NCI-H446 treated with DMSO at 0.1 percent for 48 hours (cell line): ENCODE measurements around the gene CETP.
"Not testable (repeated sequence)": the region's sequence is repeated elsewhere in the genome, so short reads cannot be mapped to it uniquely, and the experiment has no call there.

Experiments used
- DNase-seq: peaks from one replicate; lab custom pipeline; 2025; lab: John Stamatoyannopoulos, UW

Gene CETP

GRCh38 chr16:56981729-56982271, 20.1 kb downstream of the CETP start:
- no peak for DNase-seq

- DNase-seq, result no peak
Observed at GRCh38 chr16:56982695-56983094, 20.9 kb downstream of the CETP start.

GRCh38 chr16:56983211-56983751, 21.5 kb downstream of the CETP start:
- DNase-seq, result no peak

GRCh38 chr16:56984639-56985038, 22.9 kb downstream of the CETP start:
- DNase-seq, result no peak

- DNase-seq, result peak; percentile 2
Observed at GRCh38 chr16:56985288-56985961, 23.7 kb downstream of the CETP start.

GRCh38 chr16:56985962-56986360, 24.2 kb downstream of the CETP start:
- no peak for DNase-seq

- DNase-seq, result no peak
Observed at GRCh38 chr16:56986361-56986760, 24.6 kb downstream of the CETP start.

GRCh38 chr16:56986908-56987307, 25.2 kb downstream of the CETP start:
- DNase-seq, result not testable (repeated sequence)

GRCh38 chr16:56987692-56988091, 25.9 kb downstream of the CETP start:
- DNase-seq, result no peak

GRCh38 chr16:56988161-56988947, 26.6 kb downstream of the CETP start:
- DNase-seq, result no peak

GRCh38 chr16:56988948-56989945, 27.5 kb downstream of the CETP start, which contains the start of gene NLRC5:
Gene NLRC5 (plus strand): TSS chr16:56989557. CDS start chr16:57020713, 31,156 bp downstream.
- no peak for DNase-seq

- no peak for DNase-seq
Observed at GRCh38 chr16:56989988-56990387, 28.2 kb downstream of the CETP start.

GRCh38 chr16:56990407-56991286, 28.9 kb downstream of the CETP start:
- no peak for DNase-seq

- DNase-seq, result not testable (repeated sequence)
Observed at GRCh38 chr16:56992431-56992830, 30.7 kb downstream of the CETP start.

GRCh38 chr16:56993204-56993603, 31.5 kb downstream of the CETP start:
- DNase-seq, result no peak

GRCh38 chr16:56994311-56994710, 32.6 kb downstream of the CETP start:
- DNase-seq, result no peak

- no peak for DNase-seq
Observed at GRCh38 chr16:56995136-56995805, 33.5 kb downstream of the CETP start.

GRCh38 chr16:56997264-56997663, 35.5 kb downstream of the CETP start:
- no peak for DNase-seq

GRCh38 chr16:56997931-56998330, 36.2 kb downstream of the CETP start:
- DNase-seq, result no peak

GRCh38 chr16:56998352-56998751, 36.6 kb downstream of the CETP start:
- DNase-seq, result no peak
